GM12878 (cell line): ENCODE measurements around the gene RNF13. TPM values are rescaled to one million over a fixed set of nuclear protein-coding genes. Genes with fewer than 3 reads are reported as not detected.

Experiments used
- ATAC-seq: fragments of 200-7000 bp; cut with Tn5 transposase; 3 replicates; pipeline ENCODE4 v1.9.1; 2020; ENCODE audit warnings: mild to moderate bottlenecking, moderate library complexity
- BruUV-seq: library from RNA; stranded (reverse); fragments of 400-500 nt; replicated peaks from 2 replicates; lab custom pipeline; 2021; lab: Mats Ljungman, UMichigan
- CTCF ChIA-PET: fragments of 300-600 bp; sonication (Branson Sonifier 250); formaldehyde crosslinking; extraction: SDS; loops from one replicate; lab custom pipeline; 2021; ENCODE audit warnings: inconsistent platforms; lab: Yijun Ruan, JAX
- POLR2A ChIA-PET: fragments of 350-600 bp; formaldehyde crosslinking; extraction: SDS; loops from one replicate; lab custom pipeline; 2021; ENCODE audit warnings: inconsistent platforms; lab: Charles Lee
- RAD21 ChIA-PET: fragments of 300-600 bp; sonication (Branson Sonifier 250); formaldehyde crosslinking; loops from one replicate; lab custom pipeline; 2023; ENCODE audit warnings: antibody characterized with exemption; ENCODE audit not compliant: unreplicated experiment; lab: Charles Lee
- SMC1A ChIA-PET: fragments of 300-600 bp; sonication (Branson Sonifier 250); formaldehyde crosslinking; loops from one replicate; lab custom pipeline; 2023; ENCODE audit not compliant: unreplicated experiment, uncharacterized antibody; lab: Charles Lee
- DNase-seq: peaks from one replicate; pipeline ENCODE4 v3.0.0-alpha.2; 2011; ENCODE audit warnings: low read depth, low spot score
- FAIRE-seq: peaks from 3 replicates; lab custom pipeline; 2011; peaks lifted over from hg19 to GRCh38; lab: Jason Lieb, UNC
- H2AFZ ChIP-seq: 2 replicates; pipeline ENCODE4 v1.6.0; 2011; ENCODE audit warnings: low read depth, low read length, control low read depth; ENCODE audit not compliant: control insufficient read depth
- H3K27ac ChIP-seq: 2 replicates; pipeline ENCODE4 v1.5.1; 2011; ENCODE audit warnings: control low read depth; ENCODE audit not compliant: control insufficient read depth, insufficient read depth
- H3K27me3 ChIP-seq, 2 experiments: replicated peaks in 1 of 2; 2 replicates each; pipeline versions ENCODE4 v1.6.0 to v1.6.1; 2011; ENCODE audit warnings: low read length in 1 of 2; ENCODE audit not compliant: control insufficient read depth in 2 of 2, insufficient read depth in 2 of 2
- H3K36me3 ChIP-seq, 2 experiments: 2 replicates each; pipeline ENCODE4 v1.5.1; 2011; ENCODE audit warnings: low read length in 1 of 2; ENCODE audit not compliant: control insufficient read depth in 2 of 2, insufficient read depth in 2 of 2
- H3K4me1 ChIP-seq: 2 replicates; pipeline ENCODE4 v1.6.1; 2011; ENCODE audit warnings: mild to moderate bottlenecking, low read length, moderate library complexity, mixed read lengths; ENCODE audit not compliant: control insufficient read depth, insufficient read depth
- H3K4me2 ChIP-seq: 2 replicates; pipeline ENCODE4 v1.6.0; 2011; ENCODE audit warnings: control low read depth; ENCODE audit not compliant: control insufficient read depth, insufficient read depth
- H3K4me3 ChIP-seq: fragments of 200-600 bp; sonication (generic); 2 replicates; pipeline ENCODE4 v1.5.1; 2016
- H3K79me2 ChIP-seq: 2 replicates; pipeline ENCODE4 v1.6.0; 2011; ENCODE audit warnings: low read length; ENCODE audit not compliant: control insufficient read depth, insufficient read depth
- H3K9ac ChIP-seq: 2 replicates; pipeline ENCODE4 v1.8.0; 2011; ENCODE audit warnings: low read length, control low read depth, mixed read lengths; ENCODE audit not compliant: control insufficient read depth, insufficient read depth
- H3K9me3 ChIP-seq: replicated peaks from 3 replicates; pipeline ENCODE4 v1.5.1; 2011; ENCODE audit warnings: mild to moderate bottlenecking, low read length; ENCODE audit not compliant: control insufficient read depth, insufficient read depth
- H4K20me1 ChIP-seq: 2 replicates; pipeline ENCODE4 v1.6.0; 2011; ENCODE audit not compliant: control insufficient read depth, insufficient read depth
- MLLT1 ChIP-seq: fragments of 450-650 bp; IDR thresholded peaks from 2 replicates; pipeline ENCODE4 v1.6.1; 2016; ENCODE audit warnings: mild to moderate bottlenecking
- POU2F2 ChIP-seq: IDR thresholded peaks from 3 replicates; pipeline ENCODE4 v1.6.1; 2011; ENCODE audit warnings: low read depth, mild to moderate bottlenecking, low read length, borderline replicate concordance
- WGBS: methylation state at CpG from one replicate; pipeline ENCODE4 v1.1.6; 2016; ENCODE audit warnings: low lambda C conversion rate; ENCODE audit not compliant: insufficient replicate concordance, insufficient coverage; ENCODE audit errors: missing lambda C conversion rate; 5-methylcytosine and 5-hydroxymethylcytosine counted together
- in situ Hi-C: fragments of 300-500 bp; cut with MboI; formaldehyde crosslinking; loops from 9 replicates; pipeline ENCODE4 v1.14.3; 2018; ENCODE audit warnings: mixed read lengths
- intact Hi-C: fragments of 100-400 bp; cut with micrococcal nuclease; formaldehyde crosslinking; loops from one replicate; pipeline ENCODE4 v1.14.2; 2022; ENCODE audit not compliant: unreplicated experiment
- polyA plus RNA-seq, 11 experiments: library from polyadenylated mRNA; depleted of rRNA in 4 of 11; unstranded in 6 of 11; stranded (reverse) in 5 of 11; fragments of >200 nt; fragmentation: Nextera tagmentation in 4 of 11; fragmentation: Illumina TruSeq in 1 of 11; extraction: Ambion mirVana in 4 of 11; extraction: Trizol in 1 of 11; gene quantifications; 1 replicate in 1 of 11; 2 replicates in 10 of 11; pipeline versions ENCODE4 v1.2.1 to v1.2.3, GENCODE V29; 2011 to 2016; ENCODE audit warnings: inconsistent platforms in 2 of 11, missing spikeins in 2 of 11, low read depth in 1 of 11
- total RNA-seq, 4 experiments: library from RNA; depleted of rRNA in 3 of 4; stranded (reverse); fragments of >200 nt in 3 of 4; fragmentation: Illumina TruSeq in 1 of 4; extraction: Trizol in 1 of 4; gene quantifications; 2 replicates each; pipeline versions ENCODE4 v1.2.1 to v1.2.3, GENCODE V29; 2013 to 2021

Gene RNF13
- total and polyA plus RNA-seq, 10 of the 15 experiments (the other 5 are each of a cell fraction or from before 2014, with no cell fraction given) = 18.9 to 73.4 (median 36.7) TPM

- Histone ChIP-seq H3K79me2 (peaks cover 5% of the 10 kb centered on the region), H2AFZ (peak overlapping the region; percentile 85), H3K36me3 (no peaks in the 10 kb centered on the region), H3K4me3 (peak overlapping the region; percentile 66; the same call in 1 of the 2 replicates), H3K27ac (no peak overlapping the region), H3K9me3 (no peaks in the 10 kb centered on the region), H3K9ac (no peak overlapping the region; the same call in 1 of the 2 replicates), H3K4me1 (no peaks in the 10 kb centered on the region), H3K4me2 (peak overlapping the region; percentile 92), H4K20me1 (no peaks in the 10 kb centered on the region), H3K27me3 (0 out of 4 replicates have a peak, but pooled peaks cover 0 to 4% of the 10 kb centered on the region in 2 experiments)
- ChIA-PET RAD21 (interaction anchor here (0.7 to 9.3 kb wide), 7 partner anchors 12 to 214 kb away, joined by 3 to 111 read pairs (median 4); no protein-coding TSS in a partner anchor), SMC1A (interaction anchor here (0.8 to 5.7 kb wide), 10 partner anchors 18 to 526 kb away, joined by 3 to 90 read pairs (median 4); no protein-coding TSS in a partner anchor), CTCF (interaction anchor here (0.7 to 8.0 kb wide), 13 partner anchors 8 to 254 kb away, joined by 3 to 128 read pairs (median 6); no protein-coding TSS in a partner anchor), POLR2A (interaction anchor here (0.6 to 0.7 kb wide), 2 partner anchors 793 to 926 kb away, joined by 3 to 4 read pairs; no protein-coding TSS in a partner anchor)
- BruUV-seq = no TSS peak
- in situ Hi-C loops = loop anchor here (5.0 to 25.0 kb wide), 3 partner anchors 213 to 543 kb away; no protein-coding TSS in a partner anchor
- peak; percentile 65 for FAIRE-seq
- DNase-seq = no peak
- TF ChIP-seq MLLT1 (0 out of 2 replicates have a peak, but pooled peaks have one; percentile 21), POU2F2 (no peak)
- WGBS = 90% methylated on average over 15 of the region's 15 CpGs
- no peak; the same call in 2 of the 3 replicates for ATAC-seq
- intact Hi-C loops = loop anchor here (10.0 kb wide), 1 partner anchor 525 kb away; no protein-coding TSS in a partner anchor
Measured at GRCh38 chr3:149969110-149969939, 156.3 kb downstream of the RNF13 start.
